ENCODE results near the gene FHAD1.
A peak's percentile ranks its signal among the peaks of the same experiment; 100 is the strongest.

DNA sequence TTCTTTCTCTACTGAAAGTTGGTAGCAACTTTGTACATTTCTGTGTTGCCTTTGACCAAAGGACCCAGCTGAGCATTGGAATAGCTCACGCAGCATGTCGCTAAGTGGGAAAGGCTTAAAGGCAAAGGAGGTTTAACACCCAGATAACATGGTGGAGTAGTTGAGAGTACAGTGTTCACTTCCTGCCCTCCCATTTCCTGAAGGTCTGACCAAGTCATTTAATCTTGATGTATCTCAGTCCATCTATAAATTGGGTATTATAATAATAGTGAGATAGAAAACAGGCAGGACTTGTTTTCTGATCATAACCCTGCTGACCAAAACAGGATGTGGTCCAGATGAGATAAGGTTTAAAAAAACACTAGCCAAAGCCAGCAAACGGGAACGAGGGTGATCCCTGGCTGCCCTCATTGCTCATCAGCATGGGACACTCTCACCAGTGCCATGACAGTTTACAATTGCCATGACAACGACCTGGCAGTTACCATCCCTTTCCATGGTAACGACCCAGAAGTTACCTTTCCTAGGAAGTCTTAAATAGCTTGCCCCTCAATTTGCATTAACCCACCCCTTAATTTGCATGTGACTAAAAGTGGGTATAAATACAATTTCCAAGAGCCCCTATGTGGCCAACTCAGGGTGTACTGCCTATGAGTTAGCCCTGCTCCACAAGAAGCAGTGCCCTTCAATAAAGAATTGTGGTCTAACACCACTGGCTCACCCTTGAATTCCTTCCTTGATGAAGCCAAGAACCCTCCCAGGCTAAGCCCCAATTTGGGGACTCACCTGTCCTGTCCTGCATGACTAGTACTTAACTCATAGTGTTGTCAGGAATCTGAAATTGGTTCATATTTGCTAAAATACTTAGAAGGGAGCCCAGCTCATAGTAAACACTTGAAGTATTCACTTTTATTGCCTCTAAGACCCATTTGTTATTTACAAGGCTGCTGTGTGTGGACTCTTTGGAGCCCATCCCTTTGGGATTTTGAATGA, 28.4 kb upstream of the FHAD1 start:
- TF ChIP-seq TAF1 (IDR thresholded peaks at IDR 0.05; ENCODE audit: low read depth) (no peak), CREB1 (IDR thresholded peaks at IDR 0.05; ENCODE audit: low read depth) (no peak), YY1 (IDR thresholded peaks at IDR 0.05; ENCODE audit: low read depth) (0 out of 2 replicates have a peak, but pooled peaks have one; percentile 16)
- TF ChIP-seq, protein P1, sequence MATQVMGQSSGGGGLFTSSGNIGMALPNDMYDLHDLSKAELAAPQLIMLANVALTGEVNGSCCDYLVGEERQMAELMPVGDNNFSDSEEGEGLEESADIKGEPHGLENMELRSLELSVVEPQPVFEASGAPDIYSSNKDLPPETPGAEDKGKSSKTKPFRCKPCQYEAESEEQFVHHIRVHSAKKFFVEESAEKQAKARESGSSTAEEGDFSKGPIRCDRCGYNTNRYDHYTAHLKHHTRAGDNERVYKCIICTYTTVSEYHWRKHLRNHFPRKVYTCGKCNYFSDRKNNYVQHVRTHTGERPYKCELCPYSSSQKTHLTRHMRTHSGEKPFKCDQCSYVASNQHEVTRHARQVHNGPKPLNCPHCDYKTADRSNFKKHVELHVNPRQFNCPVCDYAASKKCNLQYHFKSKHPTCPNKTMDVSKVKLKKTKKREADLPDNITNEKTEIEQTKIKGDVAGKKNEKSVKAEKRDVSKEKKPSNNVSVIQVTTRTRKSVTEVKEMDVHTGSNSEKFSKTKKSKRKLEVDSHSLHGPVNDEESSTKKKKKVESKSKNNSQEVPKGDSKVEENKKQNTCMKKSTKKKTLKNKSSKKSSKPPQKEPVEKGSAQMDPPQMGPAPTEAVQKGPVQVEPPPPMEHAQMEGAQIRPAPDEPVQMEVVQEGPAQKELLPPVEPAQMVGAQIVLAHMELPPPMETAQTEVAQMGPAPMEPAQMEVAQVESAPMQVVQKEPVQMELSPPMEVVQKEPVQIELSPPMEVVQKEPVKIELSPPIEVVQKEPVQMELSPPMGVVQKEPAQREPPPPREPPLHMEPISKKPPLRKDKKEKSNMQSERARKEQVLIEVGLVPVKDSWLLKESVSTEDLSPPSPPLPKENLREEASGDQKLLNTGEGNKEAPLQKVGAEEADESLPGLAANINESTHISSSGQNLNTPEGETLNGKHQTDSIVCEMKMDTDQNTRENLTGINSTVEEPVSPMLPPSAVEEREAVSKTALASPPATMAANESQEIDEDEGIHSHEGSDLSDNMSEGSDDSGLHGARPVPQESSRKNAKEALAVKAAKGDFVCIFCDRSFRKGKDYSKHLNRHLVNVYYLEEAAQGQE (IDR thresholded peaks at IDR 0.05; ENCODE audit: low read depth): no peak
